Cortex of kidney (tissue), 1 donor: ENCODE data around the gene RAB3C.

Source experiments
- DNase-seq: peaks from one replicate; lab custom pipeline; 2025; lab: John Stamatoyannopoulos, UW

Gene RAB3C

GRCh38 chr5:58827463-58827862 lies 244.6 kb downstream of the RAB3C start:
- no peak for DNase-seq

DNA sequence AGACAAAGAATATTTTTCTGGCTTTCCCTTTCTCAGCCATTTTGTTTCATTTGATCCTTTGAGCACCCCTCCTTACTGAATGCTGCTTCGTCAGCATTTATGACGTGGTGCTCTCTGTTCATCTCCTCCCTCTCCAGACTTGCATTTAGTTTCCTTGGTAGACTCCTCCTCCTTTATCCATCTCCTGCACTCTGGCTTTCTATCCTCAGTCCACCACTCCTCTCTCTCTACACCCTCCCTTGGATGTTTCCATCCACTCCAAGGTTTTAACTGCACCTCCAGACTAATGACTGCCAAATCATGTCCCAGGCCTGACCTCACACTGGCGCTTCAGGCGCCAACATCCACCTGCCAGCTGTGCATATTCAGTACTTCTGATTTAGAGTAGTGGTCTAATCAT lies 245.4 kb downstream of the RAB3C start:
- DNase-seq = no peak

- DNase-seq = no peak
Measured at GRCh38 chr5:58834242-58835225, 251.7 kb downstream of the RAB3C start.

- DNase-seq = no peak
Measured at GRCh38 chr5:58836351-58836750, 253.5 kb downstream of the RAB3C start.

- DNase-seq = no peak
Measured at GRCh38 chr5:58838729-58839128, 255.9 kb downstream of the RAB3C start.

- no peak for DNase-seq
Measured at GRCh38 chr5:58842852-58843251, 260.0 kb downstream of the RAB3C start.

- no peak for DNase-seq
Measured at GRCh38 chr5:58844395-58844794, 261.5 kb downstream of the RAB3C start.

- no peak for DNase-seq
Measured at GRCh38 chr5:58847041-58847440, 264.2 kb downstream of the RAB3C start.

- DNase-seq = no peak
Measured at GRCh38 chr5:58849223-58849622, 266.3 kb downstream of the RAB3C start.

DNA sequence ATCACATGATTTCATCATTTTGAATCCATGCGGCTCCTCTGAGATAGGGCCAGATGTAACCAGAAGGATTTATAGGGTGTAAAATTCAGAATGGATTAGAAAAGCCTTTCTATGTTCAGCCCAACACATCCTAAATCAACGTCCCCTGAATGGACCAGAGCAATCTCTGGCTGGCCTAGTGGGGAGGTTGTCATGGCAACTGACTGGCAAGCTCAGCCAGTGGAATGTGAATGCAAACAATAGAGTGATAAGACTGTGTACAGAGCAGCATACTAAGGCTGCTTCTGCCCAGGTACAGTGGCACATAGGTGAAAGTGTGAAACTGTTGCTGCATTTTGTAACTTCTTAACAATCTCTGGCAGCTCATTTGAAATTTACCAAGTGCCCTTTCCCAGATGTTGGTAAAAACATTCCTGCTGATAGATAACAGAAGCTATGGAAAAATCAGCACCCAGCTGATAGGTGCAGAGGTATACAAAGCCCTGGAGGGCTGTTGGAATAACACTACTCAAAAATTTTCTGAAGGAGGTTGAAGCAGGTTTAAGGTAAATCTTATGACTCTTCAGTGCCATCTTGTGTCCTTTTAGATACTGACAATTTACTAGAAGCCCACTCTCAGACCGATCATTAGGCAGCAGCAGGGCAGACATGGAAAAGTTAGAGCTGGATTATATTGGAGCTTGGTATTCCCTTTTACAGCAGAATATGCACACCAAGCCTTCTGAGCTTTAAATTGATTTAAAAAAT lies 267.2 kb downstream of the RAB3C start:
- no peak for DNase-seq

GRCh38 chr5:58851153-58851552 lies 268.3 kb downstream of the RAB3C start:
- no peak for DNase-seq

GRCh38 chr5:58851571-58851970 lies 268.7 kb downstream of the RAB3C start:
- DNase-seq = no peak

DNA sequence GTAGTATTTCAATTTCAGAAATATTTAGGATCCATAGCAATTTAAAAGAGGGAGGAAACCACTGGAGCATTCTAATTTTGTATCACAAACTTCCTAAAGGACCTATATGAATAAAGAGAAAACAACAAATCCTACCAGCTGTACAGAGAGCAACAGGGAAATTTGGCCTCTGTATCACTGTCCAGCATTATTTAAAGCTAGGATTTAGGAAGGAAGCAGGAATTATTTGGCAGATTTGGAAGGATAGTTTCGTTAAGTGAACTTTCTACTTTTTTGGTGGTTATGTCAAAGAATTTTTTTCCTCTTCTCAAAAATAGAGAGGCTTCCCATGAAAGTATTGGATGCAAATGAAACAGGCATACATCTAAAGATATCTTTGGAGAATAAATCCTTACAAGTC lies 269.7 kb downstream of the RAB3C start:
- DNase-seq = no peak

GRCh38 chr5:58854441-58854840 lies 271.6 kb downstream of the RAB3C start:
- no peak for DNase-seq

GRCh38 chr5:58855851-58856739 lies 273.2 kb downstream of the RAB3C start:
- no peak for DNase-seq

- DNase-seq = no peak
Measured at GRCh38 chr5:58857609-58858008, 274.7 kb downstream of the RAB3C start.

- DNase-seq = no peak
Measured at GRCh38 chr5:58860680-58861079, 277.8 kb downstream of the RAB3C start.

DNA sequence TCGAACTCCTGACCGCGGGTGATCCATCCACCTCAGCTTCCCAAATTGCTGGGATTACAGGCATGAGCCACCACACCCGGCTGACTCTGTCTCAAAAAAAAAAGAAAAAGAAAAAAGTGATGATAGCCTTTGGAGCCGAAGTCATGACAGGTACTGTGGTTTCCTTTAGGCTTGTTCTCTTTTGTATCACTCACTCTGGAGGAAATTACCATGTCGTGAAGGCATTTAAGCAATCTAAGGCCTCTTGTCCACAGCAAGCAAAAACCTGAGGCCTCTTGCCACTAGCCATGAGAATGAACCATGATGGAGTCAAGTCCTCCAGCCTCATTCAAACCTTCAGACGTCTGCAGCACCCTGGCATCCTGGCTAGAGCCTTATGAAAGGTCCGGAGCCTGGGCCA lies 286.1 kb downstream of the RAB3C start:
- no peak for DNase-seq

- no peak for DNase-seq
Measured at GRCh38 chr5:58871648-58872242, 288.9 kb downstream of the RAB3C start.

DNA sequence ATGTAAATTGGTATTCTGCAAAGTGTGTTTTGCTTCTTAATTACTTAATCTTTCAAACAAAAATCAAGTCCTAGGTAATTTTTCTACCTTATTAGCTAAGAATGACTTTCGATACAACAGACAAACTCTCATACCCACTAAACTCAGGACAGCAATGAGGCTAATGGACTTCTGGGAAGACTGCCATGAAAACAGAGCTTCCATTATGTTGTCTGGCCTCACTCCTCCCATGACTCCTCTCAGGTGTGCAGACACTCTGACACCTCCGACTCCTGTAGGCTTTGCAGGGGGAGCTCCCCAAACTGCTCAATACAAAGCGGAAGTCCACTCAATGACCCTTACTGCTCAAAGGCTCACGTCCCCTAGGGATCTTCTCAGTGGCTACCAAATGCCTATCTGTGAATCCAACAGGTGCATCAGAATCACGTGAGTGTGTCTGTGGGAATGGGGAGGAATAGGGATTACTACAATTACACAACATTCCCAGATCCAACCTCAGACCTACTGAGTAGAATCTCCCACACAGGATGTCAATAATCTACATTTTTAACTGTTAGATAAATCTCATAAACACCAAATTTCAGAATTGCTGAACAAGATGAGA lies 289.9 kb downstream of the RAB3C start:
- no peak for DNase-seq

- DNase-seq = no peak
Measured at GRCh38 chr5:58875599-58875998, 292.7 kb downstream of the RAB3C start.
